NCI-H345 (cell line): ENCODE data around the gene FAM120C.

Experiments
- DNase-seq: peaks from one replicate; lab custom pipeline; 2025; lab: John Stamatoyannopoulos, UW

FAM120C gene, protein sequence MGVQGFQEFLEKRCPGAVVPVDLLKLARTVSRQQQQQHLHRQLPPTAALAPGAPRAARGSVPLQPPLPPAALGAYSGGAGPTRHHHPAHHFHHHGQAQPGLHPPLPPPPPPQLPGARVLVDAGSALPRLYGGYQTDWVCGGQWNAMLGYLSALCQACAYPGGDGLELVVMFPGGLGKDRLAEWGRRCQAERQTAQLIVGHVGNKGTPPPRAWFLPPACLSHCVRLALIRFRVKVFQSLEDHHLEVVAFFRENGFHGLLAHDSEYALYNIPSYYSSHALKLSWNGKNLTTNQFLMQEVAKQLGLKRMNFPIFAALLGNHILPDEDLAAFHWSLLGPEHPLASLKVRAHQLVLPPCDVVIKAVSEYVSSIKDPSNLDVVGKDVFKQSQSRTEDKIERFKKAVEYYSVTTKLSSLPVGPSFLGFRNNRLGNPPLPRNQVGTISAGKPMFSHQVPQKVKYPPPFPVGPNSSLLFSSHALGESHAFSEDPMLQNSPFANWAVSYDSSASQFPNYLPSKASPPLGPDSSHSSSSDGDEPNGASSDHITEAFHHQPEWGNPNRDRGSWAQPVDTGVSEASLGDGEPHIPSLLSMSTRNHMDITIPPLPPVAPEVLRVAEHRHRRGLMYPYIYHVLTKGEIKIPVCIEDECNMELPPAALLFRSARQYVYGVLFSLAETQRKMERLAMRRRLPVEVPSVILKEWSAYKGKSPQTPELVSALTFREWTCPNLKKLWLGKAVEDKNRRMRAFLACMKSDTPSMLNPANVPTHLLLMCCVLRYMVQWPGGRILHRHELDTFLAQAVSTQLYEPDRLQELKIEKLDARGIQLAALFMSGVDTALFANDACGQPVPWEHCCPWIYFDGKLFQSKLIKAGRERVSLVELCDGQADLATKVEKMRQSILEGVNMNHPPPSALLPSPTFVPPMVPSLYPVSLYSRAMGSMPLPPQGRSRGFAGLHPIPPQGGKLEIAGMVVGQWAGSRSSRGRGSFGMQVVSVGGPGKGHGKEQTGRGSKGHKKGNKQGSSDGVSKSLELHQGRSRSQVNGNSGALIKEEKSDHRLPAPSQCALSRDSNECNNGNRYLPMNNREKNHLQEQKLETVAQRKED

GRCh38 chrX:54182864-54183613, at the start of gene FAM120C:
FAM120C (minus strand) TSS chrX:54183254; CDS start chrX:54183198, 56 bp downstream.
- peak; percentile 80 for DNase-seq

- DNase-seq = no peak
Measured at GRCh38 chrX:54230435-54231148, 47.5 kb upstream of the FAM120C start.

GRCh38 chrX:54223581-54223980, 40.5 kb upstream of the FAM120C start:
- DNase-seq = no peak

DNA sequence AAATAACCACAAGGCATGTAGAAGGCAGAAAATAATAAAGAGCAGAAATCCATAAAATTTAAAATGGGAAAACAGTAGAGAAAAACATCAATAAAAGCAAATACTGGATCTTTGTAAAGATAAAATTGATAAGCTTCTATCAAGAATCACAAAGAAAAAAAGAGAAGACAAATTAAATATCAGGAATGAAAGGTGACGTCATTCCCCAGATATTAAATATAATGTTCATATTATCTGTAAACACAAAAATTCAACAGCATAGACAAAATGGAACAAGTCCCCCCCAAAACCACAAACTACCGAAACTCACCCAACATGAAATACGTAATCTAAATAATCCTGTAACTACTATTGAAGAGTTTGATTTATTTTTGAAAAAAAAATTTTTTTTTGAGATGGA, 30.5 kb upstream of the FAM120C start:
- DNase-seq = no peak

DNA sequence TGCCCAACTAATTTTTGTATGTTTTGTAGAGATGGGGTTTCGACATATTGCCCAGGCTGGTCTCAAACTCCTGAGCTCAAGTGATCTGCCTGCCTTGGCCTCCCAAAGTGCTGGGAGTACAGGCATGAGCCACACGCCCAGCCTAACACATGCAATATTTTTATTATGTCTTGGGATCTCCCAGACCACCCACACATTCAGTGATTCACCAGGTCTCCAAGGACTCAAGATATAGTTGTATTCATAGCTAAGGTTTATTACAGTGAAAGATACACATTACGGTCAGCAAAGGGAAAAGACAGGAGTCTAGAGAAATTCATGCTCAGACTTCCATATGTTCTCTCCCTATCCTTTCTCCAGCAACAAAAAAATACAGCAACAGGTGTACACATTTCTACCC, 25.5 kb upstream of the FAM120C start:
- no peak for DNase-seq

- no peak for DNase-seq
Measured at GRCh38 chrX:54198262-54198661, 15.2 kb upstream of the FAM120C start.

GRCh38 chrX:54194982-54195588, 12.0 kb upstream of the FAM120C start:
- no peak for DNase-seq

GRCh38 chrX:54193085-54193821, 10.2 kb upstream of the FAM120C start:
- DNase-seq = no peak

DNA sequence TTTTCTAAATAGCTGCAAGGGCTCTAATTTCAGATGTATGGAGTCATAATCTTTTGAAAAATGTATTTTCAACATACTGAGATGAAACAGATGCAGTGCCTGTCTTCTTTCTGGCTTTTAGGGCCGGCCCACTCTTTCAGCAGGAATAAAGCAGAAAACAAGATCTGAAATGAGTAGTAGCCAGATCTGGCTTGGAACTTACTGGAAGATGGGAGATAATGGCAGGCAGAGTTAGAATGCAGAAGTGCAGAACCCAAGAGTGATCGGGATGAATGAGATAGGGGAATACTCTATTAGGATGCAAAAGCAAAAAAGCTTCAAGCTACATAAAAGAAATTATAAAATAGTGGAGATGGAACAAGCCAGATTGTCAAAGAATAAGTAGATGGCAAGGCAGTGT, 1.4 kb upstream of the FAM120C start:
- no peak for DNase-seq

DNA sequence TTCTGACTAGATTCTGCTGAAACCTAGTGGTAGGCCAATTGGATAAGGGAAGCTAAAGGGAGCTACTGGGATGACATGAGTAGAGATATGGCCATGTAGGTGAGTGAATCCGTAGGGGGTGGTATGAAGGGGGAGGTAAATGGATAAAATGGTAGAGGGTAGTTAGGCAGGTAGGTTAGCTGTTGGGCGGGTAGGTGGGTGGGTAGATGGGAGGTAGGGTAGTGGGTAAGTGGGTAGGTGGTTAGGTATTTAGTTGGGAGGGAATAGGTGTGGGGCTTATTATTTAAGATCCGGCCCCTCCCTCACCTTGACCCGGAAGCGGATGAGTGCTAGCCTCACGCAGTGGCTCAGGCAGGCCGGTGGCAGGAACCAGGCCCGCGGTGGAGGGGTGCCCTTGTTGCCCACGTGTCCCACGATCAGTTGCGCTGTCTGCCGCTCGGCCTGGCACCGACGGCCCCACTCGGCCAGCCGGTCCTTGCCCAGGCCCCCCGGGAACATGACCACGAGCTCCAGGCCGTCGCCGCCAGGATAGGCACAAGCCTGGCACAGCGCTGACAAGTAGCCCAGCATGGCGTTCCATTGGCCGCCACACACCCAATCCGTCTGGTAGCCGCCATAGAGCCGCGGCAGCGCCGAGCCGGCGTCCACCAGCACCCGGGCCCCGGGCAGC, 725 bp downstream of the FAM120C start:
- DNase-seq = peak; percentile 36

DNA sequence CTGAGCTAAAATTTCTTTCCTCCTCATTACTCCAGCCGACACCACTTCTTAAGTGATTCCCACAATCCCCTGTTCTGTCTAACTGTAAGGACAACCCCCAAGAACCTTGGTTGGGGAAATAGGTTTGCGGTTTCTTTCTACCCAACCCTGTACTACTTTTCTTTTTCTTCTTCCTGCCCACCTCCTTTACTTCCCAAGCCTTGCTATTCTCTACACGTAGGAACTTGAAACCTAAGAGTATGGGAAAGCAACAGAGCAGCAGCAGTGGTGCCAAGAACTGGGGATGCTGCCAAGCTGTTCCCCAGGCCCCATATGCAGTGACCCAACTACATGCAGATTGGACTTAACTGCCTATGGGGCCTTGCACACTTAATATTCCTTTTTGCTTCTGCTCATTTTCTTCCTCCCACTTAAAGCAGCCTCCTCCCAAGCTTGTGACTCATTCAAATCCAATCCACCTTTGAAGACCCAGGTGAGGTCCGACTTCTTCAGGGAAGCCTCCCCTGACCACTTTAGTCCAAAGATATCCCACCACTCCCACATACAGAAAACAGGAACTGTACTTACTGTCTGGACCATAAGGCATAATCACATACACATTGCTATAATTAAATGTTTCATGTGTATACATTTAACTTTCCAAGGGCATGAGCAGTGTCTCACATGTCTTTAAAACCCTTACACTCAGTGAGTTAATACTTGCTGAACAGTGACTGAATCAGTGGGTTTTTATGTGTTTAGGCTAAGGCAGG, 1.7 kb downstream of the FAM120C start:
- DNase-seq = no peak

DNA sequence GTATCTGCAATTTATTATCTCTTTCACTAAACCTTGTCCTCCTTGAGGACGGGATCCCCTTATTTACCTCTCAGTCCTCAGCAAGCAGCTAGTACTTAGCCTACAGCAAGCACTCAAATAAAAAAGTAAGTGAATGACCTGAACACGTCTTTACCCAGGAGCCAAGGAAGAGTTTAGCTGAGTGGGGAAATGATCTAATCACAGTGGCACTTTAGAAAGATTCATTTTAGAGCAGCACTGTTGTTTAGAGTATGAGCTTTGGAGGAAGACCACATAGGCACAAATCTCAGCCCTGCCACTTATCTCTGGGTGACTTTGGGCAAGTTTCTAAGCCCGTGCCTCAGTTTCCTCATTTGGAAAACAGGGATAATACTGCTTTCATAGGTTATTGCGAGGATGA, 2.7 kb downstream of the FAM120C start:
- DNase-seq = no peak

DNA sequence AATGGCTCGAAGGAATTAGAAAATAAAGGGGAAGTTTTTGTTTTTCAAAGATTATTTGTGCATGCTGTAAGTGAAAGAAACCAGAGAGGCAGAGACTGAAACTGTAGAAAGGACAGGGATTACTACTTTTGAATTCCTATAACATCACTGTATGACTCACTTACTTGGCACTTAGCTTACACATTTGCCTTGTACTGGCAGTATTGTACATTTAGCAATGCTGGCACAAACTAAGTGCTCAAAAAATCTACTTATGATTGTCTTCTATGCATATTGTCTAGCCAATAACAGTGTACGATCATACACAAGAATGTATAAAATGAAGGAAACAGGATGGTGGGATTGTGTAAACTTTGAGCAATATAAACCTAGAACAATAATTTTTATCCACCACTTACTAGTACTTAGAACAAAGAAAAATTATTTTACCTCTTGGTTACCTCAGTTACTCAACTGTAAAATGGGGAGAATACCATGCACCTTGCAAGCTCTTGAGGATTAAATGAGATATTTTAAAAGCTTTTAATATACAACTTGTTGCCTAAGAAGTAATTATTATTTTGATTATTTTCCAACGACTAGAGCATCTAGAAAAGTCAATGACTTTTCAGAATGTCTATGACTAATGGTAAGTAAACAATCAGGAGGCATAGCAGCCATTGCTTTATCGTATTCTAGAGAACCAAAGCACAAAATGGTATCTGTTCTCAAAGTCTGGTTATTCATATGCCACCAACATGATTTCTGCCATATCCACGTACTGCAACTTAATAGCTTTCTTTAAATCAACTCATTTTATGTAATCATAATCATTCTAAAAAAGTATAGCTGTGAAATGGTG, 4.7 kb downstream of the FAM120C start:
- DNase-seq = no peak

DNA sequence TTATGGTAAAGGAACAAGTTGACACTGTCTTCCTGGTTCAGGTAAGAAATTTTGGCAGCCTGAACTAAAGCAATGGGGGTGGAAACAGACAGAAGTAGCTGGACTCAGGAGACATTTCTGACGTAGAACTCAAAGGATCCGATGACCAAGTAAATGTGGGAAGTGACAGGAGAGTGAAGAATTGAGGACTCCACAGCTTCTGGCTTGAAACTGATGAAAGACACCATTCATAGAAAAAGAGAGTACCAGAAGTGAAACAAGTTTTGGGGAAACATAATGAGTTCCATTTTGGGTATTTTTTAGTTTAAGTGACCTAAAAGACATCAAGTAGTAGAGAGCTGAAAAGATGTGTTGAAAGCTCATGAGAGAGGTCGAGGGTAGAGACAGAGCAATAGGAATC, 5.7 kb downstream of the FAM120C start:
- DNase-seq = no peak

DNA sequence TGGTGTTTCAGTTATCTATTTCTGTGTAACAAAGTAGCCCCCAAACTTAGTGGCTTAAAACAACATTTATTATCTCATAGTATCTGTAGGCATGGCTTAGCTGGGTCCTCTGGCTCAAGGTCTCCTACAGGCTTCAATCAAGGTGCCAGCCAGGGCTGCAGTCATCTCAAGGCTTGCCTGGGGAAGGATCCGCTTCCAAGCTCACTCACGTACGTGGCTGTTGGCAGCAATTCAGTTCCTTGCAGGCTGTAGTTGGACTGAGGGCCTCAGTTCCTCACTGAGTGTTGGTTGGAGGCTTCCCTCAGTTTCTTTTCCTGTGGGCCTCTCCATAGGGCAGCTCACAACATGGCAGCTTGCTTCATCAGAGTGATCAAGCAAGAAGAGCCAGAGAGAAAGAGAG, 9.3 kb downstream of the FAM120C start:
- no peak for DNase-seq

- DNase-seq = no peak
Measured at GRCh38 chrX:54172455-54172854, 10.6 kb downstream of the FAM120C start.

- no peak for DNase-seq
Measured at GRCh38 chrX:54171527-54172250, 11.4 kb downstream of the FAM120C start.
